ENCODE results near the gene LENG1. TPM values are rescaled to one million over a fixed set of nuclear protein-coding genes. Genes with fewer than 3 reads are reported as not detected.
A peak's percentile ranks its signal among the peaks of the same experiment; 100 is the strongest.

Gene LENG1
- total RNA-seq, 1 experiment from 2014 or later: 7.6 TPM

DNA sequence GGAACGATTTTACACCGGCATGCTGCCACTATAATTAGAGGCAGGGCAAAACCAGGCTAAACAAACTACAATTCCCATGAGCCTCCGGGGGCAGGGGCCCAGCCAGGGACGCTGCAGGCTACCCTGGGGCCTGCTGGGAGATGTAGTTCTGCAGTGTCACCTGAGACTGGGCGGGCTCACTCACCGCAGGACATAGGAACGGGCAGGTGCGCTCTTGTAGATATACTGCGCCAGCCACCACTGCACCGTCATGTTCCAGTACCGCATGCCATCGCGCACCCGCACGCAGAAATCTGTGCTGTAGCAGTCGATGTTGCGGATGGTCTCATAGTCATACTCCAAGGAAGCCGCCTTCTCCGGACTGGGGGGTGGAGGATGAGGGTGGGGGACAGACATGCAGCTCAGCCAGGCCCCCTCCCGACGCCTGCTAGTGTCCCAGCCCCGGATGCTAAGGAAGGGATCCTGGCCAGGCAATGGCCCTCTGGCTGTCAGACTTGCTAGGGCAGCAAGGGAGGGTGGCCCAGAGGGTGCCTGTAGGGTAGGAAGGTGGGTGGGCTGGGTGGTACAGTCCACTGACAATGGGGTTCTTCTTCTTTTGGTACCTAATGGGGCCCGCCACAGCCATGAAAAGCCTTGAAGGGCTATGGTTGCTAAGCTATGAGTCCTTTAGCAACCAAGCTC, 19.2 kb upstream of the LENG1 start:
- Histone ChIP-seq H3K9me2 (ENCODE audit: insufficient read depth) (no peaks in the 10 kb centered on the region), H4K20me1 (ENCODE audit: insufficient read depth) (no peaks in the 10 kb centered on the region), H3K4me3 (replicated peaks in 1 of 2; ENCODE audit: low read depth in 1 of 2, low read length in 2 of 2) (no peak overlapping the region), H3K4me2 (ENCODE audit: low read length) (no peak overlapping the region), H3K79me2 (ENCODE audit: insufficient read depth, low read length) (no peaks in the 10 kb centered on the region), H3K9ac (ENCODE audit: low read length) (no peak overlapping the region), H2AFZ (ENCODE audit: low read depth, low read length, poor library complexity, severe bottlenecking) (no peak overlapping the region), H3K36me3 (ENCODE audit: control insufficient read depth in 1 of 2, insufficient read depth in 2 of 2, low read length in 2 of 2) (peaks cover 13 to 25% of the 10 kb centered on the region in 2 experiments; a peak in 3 of 4 replicates), H3K27me3 (ENCODE audit: insufficient read depth, low read length) (no peaks in the 10 kb centered on the region), H3K27ac (ENCODE audit: low read depth, low read length) (no peak overlapping the region), H3K9me3 (ENCODE audit: control insufficient read depth in 1 of 2, insufficient read depth in 1 of 2, low read depth in 1 of 2, low read length in 2 of 2) (no peaks in the 10 kb centered on the region), H3K4me1 (ENCODE audit: control insufficient read depth in 1 of 2, insufficient read depth in 2 of 2, low read length in 2 of 2) (peaks cover 2 to 6% of the 10 kb centered on the region in 2 experiments; a peak in 2 of 4 replicates)
- no TSS peak for BruUV-seq (replicated peaks)
- CTCF ChIA-PET: no interaction called here
- RAD21 ChIA-PET (ENCODE audit: low non-redundant PET in 1 of 2, low total read pairs in 2 of 2, uncharacterized antibody in 2 of 2, unreplicated experiment in 2 of 2): no interaction called here
- no peak for DNase-seq (ENCODE audit: low read depth, low spot score)
- POLR2A ChIA-PET: interaction anchor here (1.5 kb wide), 1 partner anchor 11 kb away, joined by 4 read pairs; the partner anchor contains the start of gene MBOAT7
- ATAC-seq: peak; percentile 79
- TF ChIP-seq CEBPB (IDR thresholded peaks at IDR 0.05; ENCODE audit: low read depth): no peak
- no peak for TF ChIP-seq JUND (IDR thresholded peaks at IDR 0.05)
- TF ChIP-seq, protein P1, sequence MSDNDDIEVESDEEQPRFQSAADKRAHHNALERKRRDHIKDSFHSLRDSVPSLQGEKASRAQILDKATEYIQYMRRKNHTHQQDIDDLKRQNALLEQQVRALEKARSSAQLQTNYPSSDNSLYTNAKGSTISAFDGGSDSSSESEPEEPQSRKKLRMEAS (IDR thresholded peaks at IDR 0.05): no peak
- no peak for TF ChIP-seq EGR1 (IDR thresholded peaks at IDR 0.05; ENCODE audit: low read depth)
- TF ChIP-seq SRF (IDR thresholded peaks at IDR 0.05; ENCODE audit: low read depth): no peak
- TF ChIP-seq, protein P2, sequence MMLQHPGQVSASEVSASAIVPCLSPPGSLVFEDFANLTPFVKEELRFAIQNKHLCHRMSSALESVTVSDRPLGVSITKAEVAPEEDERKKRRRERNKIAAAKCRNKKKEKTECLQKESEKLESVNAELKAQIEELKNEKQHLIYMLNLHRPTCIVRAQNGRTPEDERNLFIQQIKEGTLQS (IDR thresholded peaks at IDR 0.05): no peak
- no peak for TF ChIP-seq RAD21 (IDR thresholded peaks at IDR 0.05; ENCODE audit: low read depth)
- no peak for TF ChIP-seq ZFX (IDR thresholded peaks at IDR 0.05)
- no peak for TF ChIP-seq TCF7L2 (IDR thresholded peaks at IDR 0.05; ENCODE audit: borderline replicate concordance, extremely low read depth, insufficient read depth, insufficient read length)
- TF ChIP-seq POLR2AphosphoS5 (IDR thresholded peaks at IDR 0.05; ENCODE audit: low read depth, low read length): no peak
- no peak for TF ChIP-seq CBX3 (IDR thresholded peaks at IDR 0.05; ENCODE audit: low read depth)
- TF ChIP-seq EZH2phosphoT487 (IDR thresholded peaks at IDR 0.05; ENCODE audit: borderline replicate concordance): no peak
- TF ChIP-seq, protein P3, sequence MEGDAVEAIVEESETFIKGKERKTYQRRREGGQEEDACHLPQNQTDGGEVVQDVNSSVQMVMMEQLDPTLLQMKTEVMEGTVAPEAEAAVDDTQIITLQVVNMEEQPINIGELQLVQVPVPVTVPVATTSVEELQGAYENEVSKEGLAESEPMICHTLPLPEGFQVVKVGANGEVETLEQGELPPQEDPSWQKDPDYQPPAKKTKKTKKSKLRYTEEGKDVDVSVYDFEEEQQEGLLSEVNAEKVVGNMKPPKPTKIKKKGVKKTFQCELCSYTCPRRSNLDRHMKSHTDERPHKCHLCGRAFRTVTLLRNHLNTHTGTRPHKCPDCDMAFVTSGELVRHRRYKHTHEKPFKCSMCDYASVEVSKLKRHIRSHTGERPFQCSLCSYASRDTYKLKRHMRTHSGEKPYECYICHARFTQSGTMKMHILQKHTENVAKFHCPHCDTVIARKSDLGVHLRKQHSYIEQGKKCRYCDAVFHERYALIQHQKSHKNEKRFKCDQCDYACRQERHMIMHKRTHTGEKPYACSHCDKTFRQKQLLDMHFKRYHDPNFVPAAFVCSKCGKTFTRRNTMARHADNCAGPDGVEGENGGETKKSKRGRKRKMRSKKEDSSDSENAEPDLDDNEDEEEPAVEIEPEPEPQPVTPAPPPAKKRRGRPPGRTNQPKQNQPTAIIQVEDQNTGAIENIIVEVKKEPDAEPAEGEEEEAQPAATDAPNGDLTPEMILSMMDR (IDR thresholded peaks at IDR 0.05 in 2 of 3, conservative IDR thresholded peaks at IDR 0.05 in 1 of 3; ENCODE audit: borderline replicate concordance in 1 of 3, insufficient read depth in 1 of 3, low read depth in 2 of 3, low read length in 2 of 3): no peak
- TF ChIP-seq, protein P4, sequence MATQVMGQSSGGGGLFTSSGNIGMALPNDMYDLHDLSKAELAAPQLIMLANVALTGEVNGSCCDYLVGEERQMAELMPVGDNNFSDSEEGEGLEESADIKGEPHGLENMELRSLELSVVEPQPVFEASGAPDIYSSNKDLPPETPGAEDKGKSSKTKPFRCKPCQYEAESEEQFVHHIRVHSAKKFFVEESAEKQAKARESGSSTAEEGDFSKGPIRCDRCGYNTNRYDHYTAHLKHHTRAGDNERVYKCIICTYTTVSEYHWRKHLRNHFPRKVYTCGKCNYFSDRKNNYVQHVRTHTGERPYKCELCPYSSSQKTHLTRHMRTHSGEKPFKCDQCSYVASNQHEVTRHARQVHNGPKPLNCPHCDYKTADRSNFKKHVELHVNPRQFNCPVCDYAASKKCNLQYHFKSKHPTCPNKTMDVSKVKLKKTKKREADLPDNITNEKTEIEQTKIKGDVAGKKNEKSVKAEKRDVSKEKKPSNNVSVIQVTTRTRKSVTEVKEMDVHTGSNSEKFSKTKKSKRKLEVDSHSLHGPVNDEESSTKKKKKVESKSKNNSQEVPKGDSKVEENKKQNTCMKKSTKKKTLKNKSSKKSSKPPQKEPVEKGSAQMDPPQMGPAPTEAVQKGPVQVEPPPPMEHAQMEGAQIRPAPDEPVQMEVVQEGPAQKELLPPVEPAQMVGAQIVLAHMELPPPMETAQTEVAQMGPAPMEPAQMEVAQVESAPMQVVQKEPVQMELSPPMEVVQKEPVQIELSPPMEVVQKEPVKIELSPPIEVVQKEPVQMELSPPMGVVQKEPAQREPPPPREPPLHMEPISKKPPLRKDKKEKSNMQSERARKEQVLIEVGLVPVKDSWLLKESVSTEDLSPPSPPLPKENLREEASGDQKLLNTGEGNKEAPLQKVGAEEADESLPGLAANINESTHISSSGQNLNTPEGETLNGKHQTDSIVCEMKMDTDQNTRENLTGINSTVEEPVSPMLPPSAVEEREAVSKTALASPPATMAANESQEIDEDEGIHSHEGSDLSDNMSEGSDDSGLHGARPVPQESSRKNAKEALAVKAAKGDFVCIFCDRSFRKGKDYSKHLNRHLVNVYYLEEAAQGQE (IDR thresholded peaks at IDR 0.05; ENCODE audit: low read depth): no peak
- intact Hi-C loops (cut with micrococcal nuclease): no loop called here

Data from HCT116 (cell line).